GM21381 (cell line): Measurements from ENCODE around the gene TBX3.

Experiments used
- ATAC-seq: cut with Tn5 transposase; IDR thresholded peaks from one replicate; pipeline ENCODE4 v1.9.1; 2021; ENCODE audit warnings: mild to moderate bottlenecking, moderate library complexity; ENCODE audit not compliant: unreplicated experiment

TBX3 gene

DNA sequence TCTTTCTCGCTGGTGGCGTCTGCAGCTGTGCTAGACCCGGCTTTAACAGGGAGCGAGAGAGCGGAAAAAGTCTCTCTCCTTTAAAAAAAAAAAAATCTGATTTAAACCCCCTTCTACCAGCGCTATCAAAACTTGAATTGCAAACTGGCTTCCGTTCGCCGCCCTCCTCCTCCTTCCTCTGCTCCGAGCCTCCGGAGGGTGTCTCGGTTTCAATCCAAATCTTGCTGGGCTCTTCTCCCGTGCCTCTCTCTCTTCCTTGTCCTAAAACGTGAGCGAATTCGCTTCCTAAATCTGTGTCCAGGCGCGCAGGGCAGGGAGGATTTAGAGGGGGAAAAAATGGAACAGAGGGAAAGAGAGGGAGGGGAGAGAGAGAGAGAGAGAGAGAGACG is 272 bp downstream of the TBX3 start:
- ATAC-seq: no peak

DNA sequence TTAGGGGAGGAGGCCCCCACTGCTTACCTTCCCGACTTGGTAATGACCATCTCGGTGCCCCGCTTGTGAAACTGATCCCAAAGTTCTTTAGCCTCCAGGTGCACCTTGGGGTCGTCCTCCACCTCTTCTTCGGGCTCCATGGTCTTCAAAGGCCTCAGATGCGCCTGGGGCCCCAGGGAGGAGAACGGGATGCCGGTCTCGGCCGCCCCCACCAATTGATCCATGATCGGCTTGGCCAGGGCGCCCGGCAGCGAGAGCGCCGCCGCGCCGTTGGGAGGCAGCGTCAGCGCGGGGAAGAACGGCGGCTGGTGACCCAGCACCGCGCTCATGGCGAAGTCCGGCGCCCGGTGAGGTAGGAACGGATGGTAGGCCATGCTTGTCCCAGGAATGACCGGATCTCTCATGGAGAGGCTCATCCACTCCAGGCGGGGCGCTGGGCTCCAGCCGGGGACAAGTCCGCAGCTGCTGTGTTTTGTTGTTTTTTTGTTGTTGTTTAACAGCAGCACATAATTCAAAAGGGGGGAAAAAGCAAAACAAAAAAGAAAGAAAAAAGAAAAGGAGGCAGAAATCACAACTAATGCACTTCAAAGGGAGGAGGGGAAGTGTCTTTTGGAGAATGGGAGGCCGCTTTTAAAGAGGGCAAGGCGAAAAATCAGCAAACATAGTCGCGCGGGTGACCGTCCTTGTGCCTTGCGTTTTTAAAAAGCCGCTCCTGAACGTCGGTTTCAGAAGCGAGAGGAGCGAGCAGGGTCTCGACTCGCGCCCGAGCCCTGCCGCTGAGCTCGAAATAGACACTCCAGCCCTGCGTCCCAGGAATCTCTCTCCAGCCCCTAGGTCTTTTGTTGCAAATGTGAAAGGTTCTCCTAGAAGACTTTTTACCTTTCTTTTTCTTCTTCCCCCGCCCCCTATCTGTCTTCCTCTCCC is 928 bp downstream of the TBX3 start:
- ATAC-seq: no peak

DNA sequence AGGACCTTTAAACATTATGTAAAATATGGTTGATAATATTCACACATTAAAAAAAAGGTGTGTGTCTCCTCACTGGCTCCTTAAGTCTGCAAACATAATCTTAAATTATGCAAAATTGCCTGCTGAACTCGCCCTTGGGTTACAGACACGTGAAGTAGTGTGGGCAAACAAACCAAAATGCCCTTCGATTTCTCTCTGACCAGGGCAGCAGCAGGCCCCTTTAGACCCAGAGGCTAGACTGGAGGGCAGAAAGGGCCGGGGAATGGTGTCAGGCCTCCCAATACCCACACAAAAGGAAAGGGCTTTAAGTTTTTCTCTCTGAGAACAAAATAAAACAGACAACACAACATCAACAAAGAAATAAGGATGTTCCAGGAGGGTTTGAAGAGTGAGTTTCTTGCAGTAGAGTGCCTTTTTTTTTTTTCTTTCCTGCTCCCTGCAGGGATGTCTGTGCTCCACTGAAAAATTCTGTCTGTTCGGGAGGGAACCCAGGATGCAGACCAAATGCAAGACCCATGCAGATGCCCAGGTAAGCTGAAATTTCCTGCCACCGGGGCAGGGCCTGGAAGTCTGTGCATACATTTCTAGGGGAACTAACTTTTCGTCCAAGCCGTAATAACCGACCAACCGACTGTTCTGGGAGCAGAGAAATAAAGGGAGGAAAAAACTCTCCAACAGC is 1.7 kb downstream of the TBX3 start:
- ATAC-seq: no peak

DNA sequence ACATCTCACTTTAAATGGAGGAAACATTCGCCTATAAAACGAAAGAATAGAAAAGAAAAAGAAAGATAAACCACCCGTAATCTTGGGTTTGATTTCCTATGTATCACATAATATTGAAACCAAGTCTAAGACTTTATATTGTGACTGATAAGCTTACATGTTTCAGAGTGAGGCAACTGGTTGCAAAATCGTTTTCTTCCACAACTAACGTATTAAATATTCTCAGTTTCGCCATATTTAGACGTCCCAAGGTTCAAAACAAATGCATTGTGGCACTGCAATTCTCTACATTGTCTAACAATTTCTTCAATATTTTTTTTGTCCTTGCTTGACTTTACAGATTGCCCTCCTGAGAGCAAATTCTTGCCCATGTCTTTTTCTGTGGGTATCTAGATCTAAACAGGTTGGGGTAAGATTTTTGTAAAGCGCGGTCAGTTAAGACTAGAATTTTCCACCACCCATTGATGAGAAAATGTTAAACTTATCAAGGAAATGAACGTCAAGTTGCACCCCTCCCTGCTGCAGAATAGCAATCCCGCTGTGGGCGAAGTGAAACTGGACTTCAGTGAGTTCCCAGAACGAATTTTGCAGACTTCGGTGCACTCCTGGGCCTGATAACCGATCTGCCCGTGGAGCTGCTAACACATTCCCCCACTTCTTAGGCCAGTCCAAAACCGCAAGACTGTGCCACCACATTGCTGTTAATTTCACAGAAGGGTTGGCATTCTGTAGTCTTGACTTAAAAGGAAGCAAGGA is 2.7 kb downstream of the TBX3 start:
- no peak for ATAC-seq

DNA sequence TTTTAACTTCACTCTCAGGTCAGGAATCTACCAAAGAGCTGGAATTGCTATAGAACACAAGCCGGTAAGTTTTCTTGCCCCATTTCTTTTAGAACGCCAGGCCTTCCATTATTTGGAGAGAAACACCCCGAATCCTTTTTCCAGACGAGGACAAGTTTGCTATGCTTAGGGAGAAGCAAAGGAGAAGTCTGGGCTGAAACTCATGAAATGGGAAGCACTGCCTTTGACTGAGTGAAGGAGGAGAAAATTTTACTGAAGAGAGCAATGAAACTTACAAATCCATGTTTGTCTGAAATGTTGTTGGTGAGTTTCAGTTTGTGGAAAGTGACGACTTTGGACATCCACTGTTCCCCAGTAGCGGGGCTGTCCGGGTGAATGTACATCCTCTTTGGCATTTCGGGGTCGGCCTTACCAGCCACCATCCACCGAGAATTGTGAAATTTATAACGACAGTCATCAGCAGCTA is 3.3 kb downstream of the TBX3 start:
- no peak for ATAC-seq

DNA sequence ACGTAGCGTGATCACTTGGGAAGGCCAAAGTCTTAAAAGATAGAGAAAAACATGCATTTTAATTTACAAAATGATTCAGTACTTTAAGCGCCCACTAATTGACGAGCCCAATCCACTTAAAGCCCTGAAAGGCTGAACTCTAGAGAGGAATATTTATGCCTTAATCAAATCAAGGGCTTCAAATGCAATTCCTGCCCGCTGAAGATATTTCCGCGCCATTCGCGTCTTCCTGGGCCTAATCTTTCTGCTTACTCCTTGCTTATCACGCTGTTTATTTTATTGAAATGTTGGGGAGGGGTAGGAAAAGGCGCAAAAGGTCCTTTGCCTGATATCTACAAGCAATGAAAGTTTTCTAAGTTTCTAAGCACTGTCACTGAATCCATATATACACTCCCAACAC is 4.0 kb downstream of the TBX3 start:
- no peak for ATAC-seq

DNA sequence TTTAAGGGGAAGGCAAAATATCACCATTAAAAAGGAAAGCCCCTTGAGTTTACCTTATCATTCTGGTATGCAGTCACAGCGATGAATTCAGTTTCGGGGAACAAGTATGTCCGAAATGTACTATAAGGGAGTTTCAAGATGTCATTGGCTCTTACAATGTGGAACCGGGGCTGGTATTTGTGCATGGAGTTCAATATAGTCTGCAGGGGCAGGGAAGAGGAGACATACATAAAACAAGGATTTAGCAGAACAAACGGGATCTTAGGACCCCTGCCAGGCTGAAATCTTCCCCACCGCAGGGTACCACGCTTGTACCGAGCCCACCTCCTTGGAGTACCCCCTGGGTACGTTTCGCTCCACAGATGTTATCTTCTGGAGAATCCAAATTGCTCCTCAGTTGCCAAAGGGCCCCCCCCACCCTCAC is 4.5 kb downstream of the TBX3 start:
- ATAC-seq: no peak

DNA sequence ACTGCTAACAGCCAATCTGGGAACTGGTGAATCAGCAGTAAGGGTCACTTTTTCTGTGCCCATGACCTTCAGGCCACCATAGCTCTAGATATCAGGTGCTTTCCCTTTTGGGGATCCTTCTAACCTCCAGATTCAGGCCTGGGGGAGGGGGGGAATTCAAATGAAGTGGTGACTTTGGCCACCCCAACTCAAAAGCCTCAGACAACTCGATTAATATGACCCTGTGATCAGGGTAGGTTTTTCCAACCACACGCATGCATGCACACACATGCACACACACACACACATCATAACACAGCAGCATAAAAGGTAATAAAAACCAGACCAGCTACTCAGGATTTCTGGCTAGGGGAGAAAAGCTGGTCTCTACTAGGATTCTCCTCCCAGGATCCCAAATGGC is 5.3 kb downstream of the TBX3 start:
- no peak for ATAC-seq

DNA sequence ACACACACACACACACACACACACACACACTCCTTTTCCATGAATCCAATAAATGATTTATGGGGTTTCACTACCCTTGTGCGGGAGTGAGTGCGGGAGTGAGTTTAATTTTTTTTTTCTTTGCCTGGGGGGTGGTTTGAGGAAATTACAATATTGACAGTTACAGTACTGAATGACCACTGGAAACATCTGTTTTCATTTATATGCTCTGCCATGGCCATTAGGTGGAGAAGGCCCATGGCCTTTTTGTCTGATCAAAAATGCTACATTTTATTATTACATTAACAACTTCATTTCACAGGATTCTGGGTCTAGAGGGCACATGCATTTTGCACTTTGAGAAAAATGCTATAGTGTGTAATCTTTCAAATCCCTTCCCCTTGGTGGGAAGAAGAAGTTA is 5.9 kb downstream of the TBX3 start:
- ATAC-seq: no peak

DNA sequence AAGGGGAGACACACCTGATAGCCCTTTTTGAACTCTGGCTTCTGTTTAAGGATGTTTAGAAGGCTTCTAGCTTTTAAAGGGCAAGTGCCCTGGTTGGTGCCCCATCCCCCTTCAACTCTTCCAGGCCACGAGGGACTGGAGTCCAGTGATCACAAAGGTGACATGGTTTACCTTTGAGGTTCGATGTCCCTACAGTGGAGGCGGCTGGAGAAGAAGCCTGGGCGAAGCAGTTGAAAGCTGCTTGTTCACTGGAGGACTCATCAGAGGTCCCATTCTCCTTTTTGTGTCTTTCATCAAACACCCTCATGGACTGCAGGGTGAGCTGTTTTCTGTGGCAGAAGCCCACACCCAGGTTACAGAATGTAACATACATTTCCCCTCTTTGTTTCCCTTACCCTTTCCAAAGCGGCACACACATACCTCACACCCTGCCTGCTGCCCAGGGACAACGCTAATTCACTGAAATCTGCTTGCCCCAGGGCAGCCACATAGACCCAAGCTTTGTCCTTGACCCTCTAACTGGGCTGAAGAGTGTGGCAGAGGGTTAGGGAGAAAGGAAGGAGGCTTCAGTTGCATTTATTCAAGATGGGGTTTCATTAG is 7.7 kb downstream of the TBX3 start:
- ATAC-seq: no peak

DNA sequence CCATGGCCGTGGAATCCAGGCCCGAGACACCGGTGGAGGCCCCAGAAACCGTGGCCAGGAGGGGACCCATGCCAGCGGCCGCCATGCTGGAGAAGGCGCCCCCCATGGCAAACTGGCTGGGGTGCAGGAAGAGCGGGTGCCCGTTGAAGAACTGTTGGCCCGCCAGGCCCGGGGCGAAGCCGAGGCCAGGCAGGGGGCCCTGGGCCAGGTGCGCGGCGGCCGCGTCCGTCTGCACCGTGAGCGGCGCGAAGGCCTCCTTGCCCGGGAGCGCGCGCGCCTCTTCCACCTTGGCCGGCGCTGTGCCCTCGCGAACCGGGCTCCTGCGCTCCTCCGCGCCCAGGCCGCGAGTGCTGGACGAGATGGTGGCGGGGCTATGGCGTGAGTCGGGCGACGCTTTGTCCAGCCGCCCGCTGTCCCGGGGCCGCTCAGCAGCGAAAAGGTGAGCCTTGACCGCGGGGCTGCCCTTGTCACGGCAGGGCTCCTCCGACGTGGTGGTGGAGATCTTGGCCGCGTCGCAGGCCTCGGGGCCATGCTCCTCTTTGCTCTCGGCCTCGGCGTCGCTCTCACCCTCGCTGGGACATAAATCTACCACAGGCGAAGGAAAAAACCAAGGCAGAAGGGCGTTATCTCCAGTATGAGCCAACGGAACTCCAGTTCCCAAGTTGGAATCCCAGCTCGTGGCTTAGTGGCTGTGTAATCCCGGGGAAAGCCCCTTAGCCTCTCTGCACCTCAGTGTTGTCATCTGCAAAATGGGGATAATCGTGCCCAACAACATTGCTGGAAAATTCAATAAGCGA is 9.5 kb downstream of the TBX3 start:
- ATAC-seq: no peak

DNA sequence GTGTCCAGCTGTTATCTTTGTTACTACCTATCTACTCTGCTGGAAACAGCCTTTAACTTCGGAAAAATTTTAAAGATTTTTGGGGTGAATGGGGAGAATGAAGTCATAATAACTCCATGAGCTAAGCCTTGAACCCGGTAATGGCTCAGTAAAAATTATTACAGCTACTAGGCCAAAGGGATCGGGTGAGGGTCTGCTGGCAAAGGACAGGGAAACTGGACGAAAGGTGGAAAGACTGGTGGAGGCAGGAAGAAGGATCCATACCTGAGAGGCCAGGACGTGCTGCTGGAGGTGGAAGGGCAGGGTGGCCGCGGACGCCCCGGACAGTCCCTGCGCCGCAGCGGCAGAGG is 10.1 kb downstream of the TBX3 start:
- ATAC-seq: no peak

DNA sequence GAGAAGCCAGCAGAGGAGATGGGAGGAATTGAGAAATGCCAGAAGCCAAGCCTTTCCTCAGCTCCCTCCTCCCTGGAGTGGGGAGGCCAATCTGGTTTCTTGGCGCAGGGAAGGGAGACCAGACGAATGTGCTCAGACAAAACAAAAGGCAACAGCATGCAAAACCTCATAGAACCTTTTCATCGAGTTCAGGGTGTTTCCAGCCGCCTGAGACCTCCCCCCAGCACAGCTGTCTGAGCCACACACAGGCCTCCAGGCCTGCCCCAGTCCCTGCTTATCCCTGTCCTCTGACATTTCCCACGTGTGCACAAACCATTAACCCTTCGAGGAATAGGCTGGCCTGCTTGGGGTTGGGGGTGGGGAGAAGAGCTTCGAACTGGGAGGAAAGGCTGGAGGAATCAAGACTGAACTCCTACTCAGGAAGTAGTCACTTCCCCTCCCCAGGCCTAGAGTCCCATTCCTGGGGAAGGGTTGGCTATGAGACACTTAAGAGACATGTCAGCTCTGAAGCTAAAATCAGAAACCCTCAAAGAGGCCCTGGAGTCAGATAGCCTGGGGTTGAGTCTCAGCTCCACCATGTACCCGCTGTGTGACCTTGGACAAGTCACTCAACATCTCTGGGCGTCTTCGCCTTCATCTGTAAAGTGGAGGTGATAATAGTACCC is 10.7 kb downstream of the TBX3 start:
- ATAC-seq: no peak

DNA sequence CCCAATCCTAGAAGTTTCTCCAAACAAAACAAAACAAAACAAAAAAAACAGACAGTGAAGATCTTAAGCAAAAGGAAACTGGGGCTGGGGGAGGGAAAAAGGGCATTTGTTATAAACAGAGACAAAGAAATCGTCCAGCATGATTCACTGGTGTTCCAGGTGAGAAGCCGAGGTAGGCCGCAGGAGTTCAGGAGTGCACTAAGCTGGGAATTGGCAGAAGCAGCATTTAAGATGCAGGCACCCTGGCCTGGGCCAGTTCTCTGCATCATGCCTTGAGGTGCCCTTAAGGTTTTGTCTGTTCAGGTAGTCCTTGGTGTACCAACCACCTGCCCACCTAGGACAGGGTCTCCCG is 11.2 kb downstream of the TBX3 start:
- ATAC-seq: no peak

DNA sequence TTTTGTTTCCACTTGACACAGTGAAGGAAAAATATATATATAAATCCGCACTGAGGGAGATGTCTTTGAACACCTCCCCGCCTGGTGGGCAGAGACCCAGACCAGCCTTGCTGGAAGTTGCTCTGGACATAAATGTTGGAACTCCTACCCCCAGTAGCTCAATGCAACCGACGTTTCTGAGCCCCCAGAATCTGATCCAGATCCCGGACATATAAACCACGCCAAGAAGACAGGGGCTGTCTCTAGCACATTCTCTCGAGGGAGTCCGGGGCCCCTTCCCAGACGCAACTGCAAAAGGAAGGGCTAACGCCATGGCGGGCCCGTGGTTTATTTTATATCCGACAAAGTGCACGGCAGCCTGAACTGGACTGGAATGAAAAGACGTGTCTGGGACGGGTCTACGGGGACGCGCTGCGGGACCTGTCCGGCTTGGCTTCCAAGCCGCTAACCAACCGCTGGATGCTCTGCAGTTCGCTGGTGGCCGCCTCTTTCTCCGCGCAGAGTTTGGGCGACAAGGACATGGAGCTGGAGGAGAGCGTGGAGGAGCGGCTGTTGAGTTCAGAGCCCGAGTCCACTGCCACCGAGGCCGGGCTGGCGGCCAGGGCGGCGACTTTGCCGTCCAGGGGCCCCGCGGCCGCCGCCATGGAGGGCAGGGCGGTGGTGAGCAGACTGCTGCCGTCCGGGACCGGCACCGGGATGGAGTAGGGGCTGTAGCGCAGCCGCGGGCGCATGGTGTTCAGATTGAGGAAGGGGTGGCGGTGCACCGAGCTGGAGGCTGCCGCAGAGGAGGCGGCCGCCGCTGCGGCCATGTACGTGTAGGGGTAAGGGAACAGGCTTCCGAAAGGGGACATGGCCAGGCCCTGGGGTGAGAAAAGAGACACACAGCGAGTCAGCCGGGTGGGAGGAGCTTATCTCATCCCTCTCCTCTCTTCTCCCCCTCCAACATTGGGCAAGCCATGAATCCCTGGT is 12.2 kb downstream of the TBX3 start:
- no peak for ATAC-seq

DNA sequence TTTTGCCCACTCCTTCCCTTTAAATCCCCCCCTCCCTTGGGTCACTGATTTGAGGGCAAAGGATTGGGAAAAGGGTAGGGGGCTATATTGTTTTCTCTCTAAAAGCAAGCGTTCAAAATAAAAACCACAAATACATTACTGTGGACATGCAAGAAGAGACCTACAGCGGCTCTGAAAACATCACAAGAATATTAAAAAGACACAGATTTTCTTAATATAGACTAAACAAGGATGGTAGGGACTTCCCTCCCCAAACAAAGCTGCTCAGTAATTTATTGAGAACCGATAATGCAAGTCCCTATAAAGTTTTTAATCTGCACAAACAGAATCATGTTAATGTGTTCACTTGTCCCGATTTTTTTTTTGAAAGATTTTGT is 12.9 kb downstream of the TBX3 start:
- ATAC-seq: no peak

DNA sequence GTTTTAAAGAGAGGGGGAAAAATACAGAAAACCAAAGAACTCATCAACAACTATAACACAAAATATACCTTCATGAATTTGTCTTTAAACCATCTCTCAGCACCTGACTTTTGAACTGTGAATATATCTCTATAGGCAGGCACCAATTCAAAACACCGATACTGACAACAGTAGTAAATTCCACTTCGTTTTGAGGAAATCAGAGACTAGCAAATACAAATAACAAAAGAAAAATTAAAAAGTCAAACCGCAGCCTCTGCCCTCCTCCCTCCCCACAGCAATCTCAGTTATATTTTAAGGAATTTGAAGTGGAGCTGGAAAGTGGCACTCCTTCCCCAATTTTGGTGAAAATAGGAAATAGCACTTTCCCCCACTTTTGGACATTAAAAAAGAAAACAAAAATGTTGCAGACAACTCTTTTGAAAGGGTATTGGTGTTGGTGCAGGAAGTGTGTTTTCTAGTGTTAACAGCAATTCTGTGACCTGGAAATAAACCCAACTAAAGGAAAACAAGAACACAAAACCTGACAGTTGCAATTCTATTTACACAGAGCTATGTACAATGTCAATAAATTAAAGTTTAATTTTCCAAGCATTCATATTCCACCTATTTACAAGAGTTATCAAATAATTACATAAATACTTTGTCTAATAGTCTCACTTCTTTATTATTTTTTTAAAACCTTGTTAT is 13.5 kb downstream of the TBX3 start:
- ATAC-seq: no peak
